Stimulated activated CD8-positive, alpha-beta memory T cell treated with anti-CD3 and anti-CD28 coated beads, Interleukin-15, amount 100 ng/mL, for 48 hours (primary cell): Measurements from ENCODE around the gene PRDM16.

Experiments used
- DNase-seq, 2 donors: peaks; one replicate each; pipeline ENCODE4 v3.0.0-alpha.2; 2020; ENCODE audit warnings: low read depth in 2 of 2

PRDM16 gene

GRCh38 chr1:3322450-3323020, 253.5 kb downstream of the PRDM16 start:
- DNase-seq = no peak

GRCh38 chr1:3323021-3323795, 254.2 kb downstream of the PRDM16 start:
- no peak for DNase-seq

GRCh38 chr1:3323796-3324703, 255.0 kb downstream of the PRDM16 start:
- no peak for DNase-seq

- DNase-seq = no peak
Observed at GRCh38 chr1:3324704-3325535, 255.9 kb downstream of the PRDM16 start.

GRCh38 chr1:3326516-3327388, 257.7 kb downstream of the PRDM16 start:
- no peak for DNase-seq

- no peak for DNase-seq
Observed at GRCh38 chr1:3327389-3327702, 258.3 kb downstream of the PRDM16 start.

GRCh38 chr1:3327936-3328590, 259.1 kb downstream of the PRDM16 start:
- no peak for DNase-seq

GRCh38 chr1:3329640-3330281, 260.8 kb downstream of the PRDM16 start:
- DNase-seq = no peak

- no peak for DNase-seq
Observed at GRCh38 chr1:3330771-3331245, 261.8 kb downstream of the PRDM16 start.

GRCh38 chr1:3331564-3331963, 262.6 kb downstream of the PRDM16 start:
- DNase-seq = no peak

- DNase-seq = no peak
Observed at GRCh38 chr1:3332043-3332442, 263.0 kb downstream of the PRDM16 start.

- DNase-seq = no peak
Observed at GRCh38 chr1:3332662-3333061, 263.7 kb downstream of the PRDM16 start.

- DNase-seq = no peak
Observed at GRCh38 chr1:3333903-3334302, 264.9 kb downstream of the PRDM16 start.

- no peak for DNase-seq
Observed at GRCh38 chr1:3334366-3334765, 265.4 kb downstream of the PRDM16 start.

GRCh38 chr1:3335754-3336640, 267.0 kb downstream of the PRDM16 start:
- no peak for DNase-seq

GRCh38 chr1:3336641-3337630, 267.9 kb downstream of the PRDM16 start:
- no peak for DNase-seq
